Neural progenitor cell (in vitro differentiated cells): ENCODE results near the gene DCAF4.

Experiments
- CTCF ChIP-seq: fragments of 200-600 bp; sonication (generic); IDR thresholded peaks from 2 replicates; pipeline ENCODE4 v1.5.1; 2017; ENCODE audit warnings: antibody characterized with exemption, mild to moderate bottlenecking
- EZH2 ChIP-seq: fragments of 200-600 bp; sonication (generic); IDR thresholded peaks from 2 replicates; pipeline ENCODE4 v1.6.1; 2017; ENCODE audit warnings: antibody characterized with exemption, mild to moderate bottlenecking, moderate library complexity
- EZH2phosphoT487 ChIP-seq: fragments of 200-600 bp; sonication (generic); IDR thresholded peaks from 2 replicates; pipeline ENCODE4 v1.6.1; 2017; ENCODE audit warnings: antibody characterized with exemption

GRCh38 chr14:72999316-72999715 is 73.1 kb downstream of the DCAF4 start:
- TF ChIP-seq CTCF (no peak), EZH2phosphoT487 (no peak), EZH2 (no peak)
